K562 (cell line): ENCODE data around the gene RGS9. TPM values are rescaled to one million over a fixed set of nuclear protein-coding genes. Genes with fewer than 3 reads are reported as not detected.

ENCODE experiments used
- ATAC-seq: fragments of 200-7000 bp; cut with Tn5 transposase; 3 replicates; pipeline ENCODE4 v1.9.1; 2020; ENCODE audit warnings: moderate library complexity
- BruUV-seq: library from RNA; stranded (reverse); fragments of 400-500 nt; replicated peaks from 2 replicates; lab custom pipeline; 2021; lab: Mats Ljungman, UMichigan
- CTCF ChIA-PET: fragments of 300-600 bp; formaldehyde crosslinking; extraction: SDS; loops from one replicate; lab custom pipeline; 2021; ENCODE audit warnings: low intra/inter-chr PET ratio; lab: Yijun Ruan, JAX
- POLR2A ChIA-PET: fragments of 300-600, 350-650 bp; sonication (Branson Sonifier 250); formaldehyde crosslinking; extraction: SDS; loops from one replicate; lab custom pipeline; 2021; ENCODE audit warnings: antibody characterized with exemption, inconsistent platforms; lab: Yijun Ruan, JAX
- DNase-seq, 4 experiments: peaks; one replicate each; pipeline versions ENCODE4 v3.0.0 to v3.0.0-alpha.2; 2011 to 2018; ENCODE audit warnings: low spot score in 3 of 4, mixed read lengths in 3 of 4; ENCODE audit errors: extremely low read depth in 1 of 4
- FAIRE-seq: peaks from 2 replicates; lab custom pipeline; 2011; peaks lifted over from hg19 to GRCh38; lab: Jason Lieb, UNC
- H2AFZ ChIP-seq: 2 replicates; pipeline ENCODE4 v1.6.0; 2011; ENCODE audit warnings: low read depth, low read length, control low read depth, inconsistent platforms
- H3K27ac ChIP-seq: fragments of 200-600 bp; 3 replicates; pipeline ENCODE4 v1.8.0; 2011; ENCODE audit warnings: low read depth, mild to moderate bottlenecking, control low read depth, inconsistent platforms, low read length, moderate library complexity, mixed read lengths; ENCODE audit errors: extremely low read depth
- H3K27me3 ChIP-seq, 2 experiments: fragments of 300-600 bp in 1 of 2; 2 replicates in 1 of 2; 3 replicates in 1 of 2; pipeline versions ENCODE4 v1.6.0 to v1.8.0; 2011; ENCODE audit warnings: inconsistent platforms in 2 of 2, low read length in 2 of 2, mild to moderate bottlenecking in 1 of 2, mixed read lengths in 1 of 2, moderate library complexity in 1 of 2; ENCODE audit not compliant: control insufficient read depth in 2 of 2, insufficient read depth in 2 of 2
- H3K36me3 ChIP-seq: fragments of 300-600 bp; 3 replicates; pipeline ENCODE4 v1.8.0; 2011; ENCODE audit warnings: mild to moderate bottlenecking, low read length, inconsistent platforms; ENCODE audit not compliant: control insufficient read depth, insufficient read depth
- H3K4me1 ChIP-seq, 2 experiments: fragments of 200-600 bp in 1 of 2; replicated peaks in 1 of 2; 2 replicates in 1 of 2; 3 replicates in 1 of 2; pipeline versions ENCODE4 v1.5.1 to v1.8.0; 2011; ENCODE audit warnings: inconsistent platforms in 2 of 2, low read length in 2 of 2, mild to moderate bottlenecking in 1 of 2, mixed read lengths in 1 of 2, moderate library complexity in 1 of 2; ENCODE audit not compliant: control insufficient read depth in 2 of 2, insufficient read depth in 2 of 2
- H3K4me2 ChIP-seq: 2 replicates; pipeline ENCODE4 v1.6.1; 2011; ENCODE audit warnings: low read length, control low read depth, inconsistent platforms, mixed read lengths; ENCODE audit not compliant: insufficient read depth
- H3K4me3 ChIP-seq: fragments of 200-600 bp; sonication (generic), shearing (Covaris generic); 2 replicates; pipeline ENCODE4 v1.5.1; 2016; ENCODE audit warnings: control low read depth, inconsistent platforms
- H3K79me2 ChIP-seq: fragments of 200-600 bp; 3 replicates; pipeline ENCODE4 v1.8.0; 2011; ENCODE audit warnings: low read length, inconsistent platforms; ENCODE audit not compliant: control insufficient read depth, insufficient read depth
- H3K9ac ChIP-seq, 2 experiments: 2 replicates each; pipeline versions ENCODE4 v1.6.0 to v1.6.1; 2011; ENCODE audit warnings: low read depth in 2 of 2, low read length in 2 of 2, control low read depth in 1 of 2, inconsistent platforms in 1 of 2, mild to moderate bottlenecking in 1 of 2, mixed read lengths in 1 of 2; ENCODE audit not compliant: insufficient read depth in 1 of 2
- H3K9me1 ChIP-seq: one replicate; pipeline ENCODE4 v1.6.0; 2011; ENCODE audit warnings: inconsistent platforms, mild to moderate bottlenecking, low read length, moderate library complexity; ENCODE audit not compliant: control insufficient read depth, insufficient read depth
- H3K9me3 ChIP-seq: replicated peaks from 2 replicates; pipeline ENCODE4 v1.5.1; 2011; ENCODE audit warnings: low read depth, low read length, inconsistent platforms; ENCODE audit not compliant: control insufficient read depth, insufficient read depth
- H4K20me1 ChIP-seq: replicated peaks from 2 replicates; pipeline ENCODE4 v1.6.1; 2011; ENCODE audit warnings: low read length, inconsistent platforms, mixed read lengths; ENCODE audit not compliant: control insufficient read depth, insufficient read depth
- ELF1 ChIP-seq: fragments of 200-800 bp; sonication (Bioruptor generic); IDR thresholded peaks from 2 replicates; pipeline ENCODE4 v1.6.1; 2016; ENCODE audit warnings: missing genetic modification characterization, missing compliant biosample characterization
- HMBOX1 ChIP-seq: sonication (generic); IDR thresholded peaks from 2 replicates; pipeline ENCODE4 v1.6.1; 2016
- MED1 ChIP-seq: sonication (generic); formaldehyde crosslinking; IDR thresholded peaks from 2 replicates; pipeline ENCODE4 v1.8.1; 2023; ENCODE audit warnings: missing genetic modification reagents, borderline replicate concordance
- NR2C1 ChIP-seq, 2 experiments: fragments of 450-650 bp; IDR thresholded peaks; 2 replicates each; pipeline ENCODE4 v1.6.1; 2017; ENCODE audit warnings: mild to moderate bottlenecking in 2 of 2, antibody characterized with exemption in 1 of 2, inconsistent platforms in 1 of 2, missing compliant biosample characterization in 1 of 2, missing genetic modification characterization in 1 of 2
- RBM25 ChIP-seq: fragments of 200-400 bp; formaldehyde crosslinking; IDR thresholded peaks from 2 replicates; pipeline ENCODE4 v1.6.1; 2018; ENCODE audit warnings: low read length, low read depth, moderate library complexity; ENCODE audit not compliant: severe bottlenecking
- SPI1 ChIP-seq: IDR thresholded peaks from 2 replicates; pipeline ENCODE4 v1.6.1; 2011; ENCODE audit warnings: low read depth, low read length, control low read depth, borderline replicate concordance
- TFE3 ChIP-seq: fragments of 450-650 bp; formaldehyde crosslinking; IDR thresholded peaks from 2 replicates; pipeline ENCODE4 v1.4.0; 2020; ENCODE audit warnings: mild to moderate bottlenecking, mixed read lengths
- UBTF ChIP-seq, 2 experiments: IDR thresholded peaks; 2 replicates each; pipeline ENCODE4 v1.6.1; 2012; ENCODE audit warnings: improper control_type of control experiment in 2 of 2, low read depth in 2 of 2, low read length in 2 of 2, borderline replicate concordance in 1 of 2
- ZEB2 ChIP-seq: fragments of 450-650 bp; IDR thresholded peaks from 2 replicates; pipeline ENCODE4 v1.6.1; 2016
- WGBS: fragments of 100-300 bp; shearing (Covaris generic); methylation state at CpG from one replicate; pipeline ENCODE4 v1.1.6; 2016; ENCODE audit warnings: low coverage, mixed read lengths; ENCODE audit not compliant: insufficient coverage; ENCODE audit errors: missing lambda C conversion rate; 5-methylcytosine and 5-hydroxymethylcytosine counted together
- in situ Hi-C: fragments of 300-500 bp; cut with MboI; formaldehyde crosslinking; loops from 4 replicates; pipeline ENCODE4 v1.15.0; 2018; ENCODE audit warnings: inconsistent platforms, mixed read lengths
- intact Hi-C: fragments of 100-400 bp; cut with micrococcal nuclease; formaldehyde crosslinking; loops from 2 replicates; pipeline ENCODE4 v1.14.2; 2022
- polyA plus RNA-seq, 8 experiments: library from polyadenylated mRNA; depleted of rRNA in 4 of 8; stranded (reverse) in 5 of 8; unstranded in 3 of 8; fragments of >200 nt; fragmentation: Nextera tagmentation in 2 of 8; fragmentation: Illumina TruSeq in 1 of 8; extraction: Ambion mirVana in 2 of 8; extraction: Trizol in 1 of 8; gene quantifications; 2 replicates each; pipeline versions ENCODE4 v1.2.1 to v1.2.3, GENCODE V29; 2011 to 2014; ENCODE audit warnings: inconsistent platforms in 1 of 8, missing spikeins in 1 of 8
- total RNA-seq, 7 experiments: library from RNA; depleted of rRNA in 6 of 7; stranded (reverse); fragments of >200 nt in 6 of 7; fragmentation: Illumina TruSeq in 2 of 7; extraction: Trizol in 2 of 7; gene quantifications; 2 replicates each; pipeline versions ENCODE4 v1.2.1 to v1.2.3, GENCODE V29; 2011 to 2021; ENCODE audit warnings: low replicate concordance in 1 of 7

The RGS9 gene
- total and polyA plus RNA-seq, 9 of the 15 experiments (the other 6 are each of a cell fraction or from before 2014, with no cell fraction given) = 0.18 to 1.4 (median 0.55) TPM

- WGBS = 70% methylated on average over 3 of the region's 3 CpGs
- Histone ChIP-seq H3K27ac (0 out of 3 replicates have a peak overlapping the region, but pooled peaks have one; percentile 48), H3K79me2 (no peaks in the 10 kb centered on the region), H3K4me2 (no peak overlapping the region; the same call in 1 of the 2 replicates), H4K20me1 (peaks cover 7% of the 10 kb centered on the region; the same call in 1 of the 2 replicates), H3K36me3 (no peaks in the 10 kb centered on the region), H3K4me3 (no peak overlapping the region), H3K9me1 (no peaks in the 10 kb centered on the region), H3K27me3 (peaks cover 10 to 16% of the 10 kb centered on the region in 2 experiments; a peak in 3 of 5 replicates), H3K9ac (no peak overlapping the region), H3K9me3 (no peaks in the 10 kb centered on the region), H2AFZ (peak overlapping the region; percentile 36; the same call in 1 of the 2 replicates), H3K4me1 (peaks cover 17 to 22% of the 10 kb centered on the region in 2 experiments)
- ATAC-seq (no peak), DNase-seq (no peak), FAIRE-seq (no peak)
- intact Hi-C loops = no loop called here
- no TSS peak for BruUV-seq
- CTCF ChIA-PET = no interaction called here
- in situ Hi-C loops = no loop called here
- POLR2A ChIA-PET = interaction anchor here (0.6 to 1.3 kb wide), 2 partner anchors 19 to 1297 kb away, joined by 3 read pairs; no protein-coding TSS in a partner anchor
- TF ChIP-seq MED1 (CRISPR knock-in tag) = no peak
- TF ChIP-seq SPI1 = 0 out of 2 replicates have a peak, but pooled peaks have one; percentile 12
- TF ChIP-seq, all 486 proteins: peak for 1
Observed at GRCh38 chr17:65229621-65229995, 92.4 kb downstream of the RGS9 start.

GRCh38 chr17:65230040-65230439 is 92.9 kb downstream of the RGS9 start:
- Histone ChIP-seq H3K4me3 (no peak overlapping the region), H3K4me2 (no peak overlapping the region), H3K79me2 (no peaks in the 10 kb centered on the region), H3K27me3 (peaks cover 10 to 16% of the 10 kb centered on the region in 2 experiments; a peak in 3 of 5 replicates), H3K9me3 (no peaks in the 10 kb centered on the region), H2AFZ (peak overlapping the region; percentile 36; the same call in 1 of the 2 replicates), H4K20me1 (peaks cover 7% of the 10 kb centered on the region; the same call in 1 of the 2 replicates), H3K9ac (no peak overlapping the region), H3K27ac (no peak overlapping the region), H3K36me3 (no peaks in the 10 kb centered on the region), H3K9me1 (no peaks in the 10 kb centered on the region), H3K4me1 (peaks cover 15 to 22% of the 10 kb centered on the region in 2 experiments)
- DNase-seq = peak; percentile 28 to 40 (median 35)
- WGBS = 77% methylated on average over 4 of the region's 4 CpGs
- ChIA-PET POLR2A (interaction anchor here (0.6 to 1.3 kb wide), 2 partner anchors 19 to 1296 kb away, joined by 3 read pairs; no protein-coding TSS in a partner anchor), CTCF (no interaction called here)
- in situ Hi-C loops (loop anchor here (5.0 kb wide), 1 partner anchor 937 kb away; no protein-coding TSS in a partner anchor), intact Hi-C loops (loop anchor here (2.0 to 5.0 kb wide), 2 partner anchors 327 to 562 kb away; no protein-coding TSS in a partner anchor)
- BruUV-seq = no TSS peak
- peak; percentile 75 for FAIRE-seq
- ATAC-seq = no peak
- TF ChIP-seq TFE3 (CRISPR knock-in tag) (peak; percentile 79), HMBOX1 (no peak), ELF1 (tag) (peak; percentile 45), RBM25 (peak; percentile 48), UBTF (IDR thresholded peaks at IDR 0.05; ENCODE audit: borderline replicate concordance in 1 of 2, low read depth in 2 of 2, low read length in 2 of 2) (no peak), NR2C1 (IDR thresholded peaks at IDR 0.05) (no peak), NR2C1 (tag; IDR thresholded peaks at IDR 0.05) (peak; percentile 48; the same call in 1 of the 2 replicates), ZEB2 (no peak)
